H1 (cell line): ENCODE results near the gene DHX38. TPM values are rescaled to one million over a fixed set of nuclear protein-coding genes. Genes with fewer than 3 reads are reported as not detected.

Source experiments
- CTCF ChIA-PET: fragments of 300-600 bp; sonication (Branson Sonifier 250); formaldehyde crosslinking; loops from one replicate; lab custom pipeline; 2021; ENCODE audit not compliant: partially characterized antibody; lab: Charles Lee
- POLR2A ChIA-PET: fragments of 300-600 bp; sonication (Branson Sonifier 250); formaldehyde crosslinking; loops from one replicate; lab custom pipeline; 2021; ENCODE audit warnings: inconsistent platforms; ENCODE audit not compliant: partially characterized antibody; lab: Charles Lee
- DNase-seq, 2 experiments: peaks; one replicate each; pipeline versions ENCODE4 v3.0.0 to v3.0.0-alpha.2; 2010 to 2022; ENCODE audit warnings: low spot score in 2 of 2, low read depth in 1 of 2, mixed read lengths in 1 of 2
- FAIRE-seq: peaks from 2 replicates; lab custom pipeline; 2011; peaks lifted over from hg19 to GRCh38; lab: Jason Lieb, UNC
- H2AFZ ChIP-seq: 2 replicates; pipeline ENCODE4 v1.8.1; 2012; ENCODE audit warnings: low read length, inconsistent platforms
- H2AK5ac ChIP-seq: 2 replicates; pipeline ENCODE4 v1.6.1; 2013; ENCODE audit warnings: low read depth, low read length
- H2BK120ac ChIP-seq: replicated peaks from 2 replicates; pipeline ENCODE3; 2013; ENCODE audit warnings: low read depth, low read length, inconsistent platforms
- H2BK12ac ChIP-seq: 2 replicates; pipeline ENCODE4 v1.6.1; 2013; ENCODE audit warnings: low read depth, low read length
- H2BK15ac ChIP-seq: 2 replicates; pipeline ENCODE4 v1.6.1; 2013; ENCODE audit warnings: low read length
- H2BK20ac ChIP-seq: 2 replicates; pipeline ENCODE4 v1.6.1; 2013; ENCODE audit warnings: low read length
- H2BK5ac ChIP-seq: 2 replicates; pipeline ENCODE4 v1.6.1; 2013; ENCODE audit warnings: low read depth, low read length
- H3K14ac ChIP-seq: 2 replicates; pipeline ENCODE4 v1.6.1; 2013; ENCODE audit warnings: inconsistent platforms; ENCODE audit not compliant: insufficient read length
- H3K18ac ChIP-seq: 2 replicates; pipeline ENCODE4 v1.6.1; 2013; ENCODE audit warnings: low read length; ENCODE audit errors: extremely low read depth
- H3K23ac ChIP-seq: 2 replicates; pipeline ENCODE4 v1.6.1; 2013; ENCODE audit warnings: inconsistent platforms; ENCODE audit not compliant: insufficient read length
- H3K23me2 ChIP-seq: 2 replicates; pipeline ENCODE4 v1.6.1; 2013; ENCODE audit warnings: low read depth, low read length
- H3K27ac ChIP-seq: 2 replicates; pipeline ENCODE4 v1.6.1; 2011; ENCODE audit warnings: low read depth, low read length, inconsistent platforms
- H3K27me3 ChIP-seq, 4 experiments: replicated peaks in 1 of 4; 1 replicate in 1 of 4; 2 replicates in 3 of 4; pipeline versions ENCODE4 v1.6.1 to v1.8.1; 2011 to 2013; ENCODE audit warnings: low read length in 3 of 4, mild to moderate bottlenecking in 3 of 4, inconsistent platforms in 2 of 4, mixed read lengths in 2 of 4, moderate library complexity in 1 of 4; ENCODE audit not compliant: control insufficient read depth in 3 of 4, insufficient read depth in 3 of 4; ENCODE audit errors: extremely low read depth in 1 of 4
- H3K36me3 ChIP-seq, 4 experiments: 2 replicates each; pipeline versions ENCODE4 v1.6.1 to v1.8.1; 2011 to 2013; ENCODE audit warnings: mild to moderate bottlenecking in 4 of 4, low read length in 3 of 4, moderate library complexity in 2 of 4, control low read depth in 1 of 4, inconsistent platforms in 1 of 4; ENCODE audit not compliant: insufficient read depth in 4 of 4, control insufficient read depth in 2 of 4
- H3K4ac ChIP-seq: replicated peaks from 2 replicates; pipeline ENCODE3; 2013; ENCODE audit warnings: low read length, low read depth, mixed read lengths, inconsistent platforms; ENCODE audit not compliant: insufficient read length
- H3K4me1 ChIP-seq, 4 experiments: replicated peaks in 1 of 4; 1 replicate in 1 of 4; 2 replicates in 3 of 4; pipeline versions ENCODE4 v1.6.1 to v1.8.1; 2011 to 2013; ENCODE audit warnings: low read length in 3 of 4, inconsistent platforms in 2 of 4, mixed read lengths in 1 of 4; ENCODE audit not compliant: insufficient read depth in 4 of 4, control insufficient read depth in 3 of 4
- H3K4me2 ChIP-seq, 2 experiments: 2 replicates each; pipeline versions ENCODE4 v1.6.1 to v1.8.1; 2011 to 2013; ENCODE audit warnings: low read depth in 2 of 2, low read length in 2 of 2, control low read depth in 1 of 2, inconsistent platforms in 1 of 2, mild to moderate bottlenecking in 1 of 2; ENCODE audit not compliant: insufficient read depth in 1 of 2
- H3K4me3 ChIP-seq, 4 experiments: fragments of 200-600, 300-600 bp in 1 of 4; sonication (generic), shearing (Covaris generic), sonication (Bioruptor Twin) in 1 of 4; 2 replicates each; pipeline versions ENCODE4 v1.5.1 to v1.8.1; 2011 to 2016; ENCODE audit warnings: low read length in 4 of 4, low read depth in 3 of 4, control low read depth in 2 of 4, inconsistent platforms in 2 of 4, mild to moderate bottlenecking in 2 of 4, mixed read lengths in 1 of 4, moderate library complexity in 1 of 4; ENCODE audit not compliant: insufficient read depth in 2 of 4; ENCODE audit errors: extremely low read depth in 1 of 4
- H3K56ac ChIP-seq: replicated peaks from 2 replicates; pipeline ENCODE3; 2013; ENCODE audit warnings: low read depth, mild to moderate bottlenecking, mixed read lengths, low read length, inconsistent platforms; ENCODE audit not compliant: insufficient read length
- H3K79me1 ChIP-seq: 2 replicates; pipeline ENCODE4 v1.6.1; 2013; ENCODE audit warnings: low read depth, low read length, control low read depth
- H3K79me2 ChIP-seq, 2 experiments: 2 replicates each; pipeline versions ENCODE4 v1.6.1 to v1.8.1; 2012 to 2013; ENCODE audit warnings: low read length in 2 of 2, mild to moderate bottlenecking in 2 of 2, inconsistent platforms in 1 of 2; ENCODE audit not compliant: insufficient read depth in 2 of 2, control insufficient read depth in 1 of 2
- H3K9ac ChIP-seq, 4 experiments: replicated peaks in 1 of 4; 1 replicate in 1 of 4; 2 replicates in 3 of 4; pipeline versions ENCODE4 v1.6.1 to v1.8.1; 2011 to 2013; ENCODE audit warnings: low read depth in 3 of 4, low read length in 3 of 4, control low read depth in 2 of 4, mild to moderate bottlenecking in 2 of 4, moderate library complexity in 2 of 4, inconsistent platforms in 1 of 4; ENCODE audit errors: extremely low read depth in 1 of 4
- H3K9me3 ChIP-seq, 2 experiments: 2 replicates each; pipeline versions ENCODE4 v1.6.1 to v1.8.1; 2012 to 2013; ENCODE audit warnings: mild to moderate bottlenecking in 2 of 2, moderate library complexity in 2 of 2, control low read depth in 1 of 2, inconsistent platforms in 1 of 2, low read depth in 1 of 2, low read length in 1 of 2, mixed read lengths in 1 of 2; ENCODE audit not compliant: insufficient read depth in 2 of 2
- H4K20me1 ChIP-seq, 2 experiments: replicated peaks in 1 of 2; 2 replicates each; pipeline versions ENCODE3 to v1.8.1; 2011 to 2013; ENCODE audit warnings: inconsistent platforms in 2 of 2, low read length in 2 of 2, mild to moderate bottlenecking in 1 of 2; ENCODE audit not compliant: insufficient read depth in 2 of 2, control insufficient read depth in 1 of 2
- H4K5ac ChIP-seq: 2 replicates; pipeline ENCODE4 v1.6.1; 2013; ENCODE audit warnings: low read length, low read depth, mixed read lengths, inconsistent platforms; ENCODE audit not compliant: insufficient read length
- H4K8ac ChIP-seq: 2 replicates; pipeline ENCODE4 v1.8.0; 2013; ENCODE audit warnings: mild to moderate bottlenecking, moderate library complexity, low read length, inconsistent platforms; ENCODE audit not compliant: insufficient read depth; ENCODE audit errors: extremely low read depth
- H4K91ac ChIP-seq: replicated peaks from 2 replicates; pipeline ENCODE3; 2013; ENCODE audit warnings: low read length, mixed read lengths, inconsistent platforms; ENCODE audit not compliant: insufficient read length
- CEBPB ChIP-seq: IDR thresholded peaks from 2 replicates; pipeline ENCODE4 v1.6.1; 2012; ENCODE audit warnings: low read depth, low read length
- CREB1 ChIP-seq: IDR thresholded peaks from 2 replicates; pipeline ENCODE4 v1.6.1; 2012; ENCODE audit warnings: inconsistent platforms
- CTBP2 ChIP-seq: IDR thresholded peaks from 2 replicates; pipeline ENCODE4 v1.7.0; 2011; ENCODE audit warnings: borderline replicate concordance, mild to moderate bottlenecking, moderate library complexity, mixed read lengths, low read length; ENCODE audit not compliant: insufficient read depth, insufficient read length
- EGR1 ChIP-seq: IDR thresholded peaks from 2 replicates; pipeline ENCODE4 v1.6.1; 2011; ENCODE audit warnings: low read depth, low read length, borderline replicate concordance
- EP300 ChIP-seq, 2 experiments: IDR thresholded peaks; 1 replicate in 1 of 2; 2 replicates in 1 of 2; pipeline ENCODE4 v1.6.1; 2011 to 2012; ENCODE audit warnings: low read depth in 2 of 2, low read length in 2 of 2, mild to moderate bottlenecking in 2 of 2, borderline replicate concordance in 1 of 2, inconsistent platforms in 1 of 2, moderate library complexity in 1 of 2
- FOSL1 ChIP-seq: IDR thresholded peaks from 2 replicates; pipeline ENCODE4 v1.6.1; 2011; ENCODE audit warnings: mild to moderate bottlenecking, low read depth, low read length, moderate library complexity; ENCODE audit not compliant: insufficient read depth
- JUND ChIP-seq: IDR thresholded peaks from 2 replicates; pipeline ENCODE4 v1.6.1; 2011; ENCODE audit warnings: mild to moderate bottlenecking, improper control_type of control experiment, low read length
- MAFK ChIP-seq: IDR thresholded peaks from 2 replicates; pipeline ENCODE4 v1.6.1; 2012; ENCODE audit warnings: low read depth, mild to moderate bottlenecking, improper control_type of control experiment, low read length
- NANOG ChIP-seq: IDR thresholded peaks from 2 replicates; pipeline ENCODE4 v1.6.1; 2011; ENCODE audit warnings: low read length, low read depth, mild to moderate bottlenecking, inconsistent platforms; ENCODE audit not compliant: insufficient read depth, poor library complexity, severe bottlenecking
- RAD21 ChIP-seq, 2 experiments: IDR thresholded peaks in 1 of 2; conservative IDR thresholded peaks in 1 of 2; 2 replicates each; pipeline ENCODE4 v1.6.1; 2011; ENCODE audit warnings: low read depth in 2 of 2, low read length in 2 of 2, improper control_type of control experiment in 1 of 2, inconsistent platforms in 1 of 2, mild to moderate bottlenecking in 1 of 2, moderate library complexity in 1 of 2
- SP2 ChIP-seq: IDR thresholded peaks from 2 replicates; pipeline ENCODE4 v1.6.1; 2012; ENCODE audit warnings: mild to moderate bottlenecking, low read length, inconsistent platforms
- TAF7 ChIP-seq: optimal IDR thresholded peaks from 2 replicates; pipeline ENCODE3; 2011; ENCODE audit warnings: low read depth, mild to moderate bottlenecking, inconsistent platforms, low read length, moderate library complexity, borderline replicate concordance
- TBP ChIP-seq: IDR thresholded peaks from 2 replicates; pipeline ENCODE4 v1.6.1; 2011; ENCODE audit warnings: low read depth, low read length, improper control_type of control experiment
- ZNF274 ChIP-seq: IDR thresholded peaks from 2 replicates; pipeline ENCODE4 v1.7.0; 2012; ENCODE audit warnings: low read length, borderline replicate concordance; ENCODE audit errors: extremely low read depth
- WGBS, 2 experiments: shearing (Covaris generic) in 1 of 2; methylation state at CpG; one replicate each; pipeline versions ENCODE4 v1.1.6 to v1.1.7; 2013 to 2015; ENCODE audit warnings: low lambda C conversion rate in 2 of 2, mixed read lengths in 2 of 2, inconsistent platforms in 1 of 2, low coverage in 1 of 2, missing lambda C conversion rate in 1 of 2; ENCODE audit not compliant: insufficient replicate concordance in 2 of 2, insufficient coverage in 1 of 2, insufficient read length in 1 of 2; ENCODE audit errors: extremely low coverage in 1 of 2, missing lambda C conversion rate in 1 of 2; 5-methylcytosine and 5-hydroxymethylcytosine counted together
- polyA plus RNA-seq, 7 experiments: library from polyadenylated mRNA; depleted of rRNA in 3 of 7; stranded (reverse) in 5 of 7; unstranded in 2 of 7; fragments of >200 nt in 5 of 7; fragments of 200-250 nt in 2 of 7; gene quantifications; 1 replicate in 5 of 7; 2 replicates in 1 of 7; 4 replicates in 1 of 7; pipeline versions ENCODE4 v1.2.1 to v1.2.3, GENCODE V29; 2011 to 2013; ENCODE audit warnings: missing spikeins in 2 of 7, mixed read lengths in 2 of 7
- total RNA-seq: library from RNA; stranded (reverse); fragmentation: NEBNext Ultra II Directional; extraction: Animal tissue kit (Norgen Biotek cat#: 25700); gene quantifications from 2 replicates; pipeline ENCODE4 v1.2.1, GENCODE V29; 2021
- TF ChIP-seq, protein P1 (sequence below): IDR thresholded peaks from 2 replicates; pipeline ENCODE4 v1.6.1; 2012; ENCODE audit warnings: inconsistent platforms

DHX38 gene
- total and polyA plus RNA-seq, 2 of the 8 experiments (the other 6 are each of a cell fraction or from before 2014, with no cell fraction given) = 27.3 to 53.5 TPM

DNA sequence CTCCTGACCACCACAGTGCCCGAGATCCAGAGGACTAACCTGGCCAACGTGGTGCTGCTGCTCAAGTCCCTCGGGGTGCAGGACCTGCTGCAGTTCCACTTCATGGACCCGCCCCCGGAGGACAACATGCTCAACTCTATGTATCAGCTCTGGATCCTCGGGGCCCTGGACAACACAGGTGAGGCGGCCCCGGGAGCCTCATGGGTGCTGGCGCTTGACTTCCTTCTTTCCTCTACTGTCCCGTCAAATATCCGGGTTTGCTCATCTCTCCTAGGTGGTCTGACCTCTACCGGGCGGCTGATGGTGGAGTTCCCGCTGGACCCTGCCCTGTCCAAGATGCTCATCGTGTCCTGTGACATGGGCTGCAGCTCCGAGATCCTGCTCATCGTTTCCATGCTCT is 13.7 kb downstream of the DHX38 start:
- peaks cover 36 to 86% (median 75%) of the 10 kb centered on the region in 4 experiments for H3K36me3 ChIP-seq
- ChIA-PET POLR2A (no interaction called here), CTCF (no interaction called here)
- no peak overlapping the region for H2BK5ac ChIP-seq
- no peak for DNase-seq
- no peaks in the 10 kb centered on the region for H3K79me2 ChIP-seq
- no peak overlapping the region for H3K4ac ChIP-seq
- WGBS, 2 experiments = 91% methylated on average over 17 of the region's 17 CpGs; no CpG with 5 or more reads in 1 of the 2 experiments
- H2BK20ac ChIP-seq = no peak overlapping the region
- H2AK5ac ChIP-seq = no peak overlapping the region
- H3K27ac ChIP-seq = no peak overlapping the region
- no peak overlapping the region for H3K56ac ChIP-seq
- H3K4me2 ChIP-seq = no peak overlapping the region
- no peaks in the 10 kb centered on the region for H3K4me1 ChIP-seq
- H2BK15ac ChIP-seq = no peak overlapping the region
- no peak overlapping the region for H3K4me3 ChIP-seq
- H2BK12ac ChIP-seq = no peak overlapping the region
- H3K14ac ChIP-seq = no peak overlapping the region
- TF ChIP-seq EGR1 (no peak), JUND (no peak), SP2 (no peak), NANOG (no peak), CREB1 (no peak), TAF7 (no peak), MAFK (no peak), ZNF274 (no peak), EP300 (IDR thresholded peaks at IDR 0.05; ENCODE audit: borderline replicate concordance in 1 of 2, low read depth in 2 of 2, low read length in 2 of 2) (no peak), CEBPB (no peak), TBP (no peak), RAD21 (IDR thresholded peaks at IDR 0.05 in 1 of 2, conservative IDR thresholded peaks at IDR 0.05 in 1 of 2; ENCODE audit: low read depth in 2 of 2, low read length in 2 of 2) (no peak), FOSL1 (no peak), CTBP2 (no peak)
- TF ChIP-seq, protein P1, sequence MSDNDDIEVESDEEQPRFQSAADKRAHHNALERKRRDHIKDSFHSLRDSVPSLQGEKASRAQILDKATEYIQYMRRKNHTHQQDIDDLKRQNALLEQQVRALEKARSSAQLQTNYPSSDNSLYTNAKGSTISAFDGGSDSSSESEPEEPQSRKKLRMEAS = no peak
- H2AFZ ChIP-seq = no peak overlapping the region
- H3K9ac ChIP-seq = no peak overlapping the region
- no peak overlapping the region for H4K8ac ChIP-seq
- FAIRE-seq = no peak
- H3K18ac ChIP-seq = no peak overlapping the region
- H2BK120ac ChIP-seq = no peak overlapping the region
- H4K20me1 ChIP-seq = peaks cover 0 to 8% of the 10 kb centered on the region in 2 experiments
- no peak overlapping the region for H3K23ac ChIP-seq
- H4K5ac ChIP-seq = no peak overlapping the region
- no peaks in the 10 kb centered on the region for H3K79me1 ChIP-seq
- H3K23me2 ChIP-seq = no peaks in the 10 kb centered on the region
- H3K9me3 ChIP-seq = no peaks in the 10 kb centered on the region
- no peak overlapping the region for H4K91ac ChIP-seq
- no peaks in the 10 kb centered on the region for H3K27me3 ChIP-seq
